Activated CD8-positive, alpha-beta memory T cell treated with anti-CD3 and anti-CD28 coated beads, Interleukin-2, amount 10 ng/mL, durations not matched to agents 7 days and 5 days (primary cell): ENCODE measurements around the gene TGM1. TPM values are rescaled to one million over a fixed set of nuclear protein-coding genes. Genes with fewer than 3 reads are reported as not detected.
A peak's percentile ranks its signal among the peaks of the same experiment; 100 is the strongest.

Experiments
- ATAC-seq: fragments of 150-1000 bp; cut with Tn5 transposase; one replicate; pipeline ENCODE4 v1.10.0; 2021; ENCODE audit warnings: moderate library complexity
- CTCF ChIA-PET: fragments of 350-600 bp; sonication (Branson Sonifier 250); formaldehyde crosslinking; loops from one replicate; lab custom pipeline; 2021; ENCODE audit warnings: antibody characterized with exemption; lab: Charles Lee
- DNase-seq: peaks from one replicate; pipeline ENCODE4 v3.0.0-alpha.2; 2020
- H3K27ac Mint-ChIP-seq: one replicate; pipeline ENCODE4 v1.8.0; 2021; ENCODE audit warnings: mild to moderate bottlenecking, mixed read lengths
- H3K27me3 Mint-ChIP-seq: one replicate; pipeline ENCODE4 v1.8.0; 2021; ENCODE audit warnings: mixed read lengths
- H3K36me3 Mint-ChIP-seq: one replicate; pipeline ENCODE4 v1.8.0; 2021; ENCODE audit warnings: mild to moderate bottlenecking, mixed read lengths
- H3K4me1 Mint-ChIP-seq: one replicate; pipeline ENCODE4 v1.8.0; 2021; ENCODE audit warnings: mixed read lengths
- H3K4me3 Mint-ChIP-seq: one replicate; pipeline ENCODE4 v1.8.0; 2021; ENCODE audit warnings: mild to moderate bottlenecking, moderate library complexity, mixed read lengths
- H3K9me3 Mint-ChIP-seq: one replicate; pipeline ENCODE4 v1.8.0; 2022; ENCODE audit warnings: low read depth, mixed read lengths
- total RNA-seq, 2 experiments: library from RNA; stranded (reverse); gene quantifications; one replicate each; pipeline ENCODE4 v1.2.3, GENCODE V29; 2021

Gene TGM1
- total RNA-seq, 2 experiments from 2014 or later: 3.0 to 5.1 TPM

DNA sequence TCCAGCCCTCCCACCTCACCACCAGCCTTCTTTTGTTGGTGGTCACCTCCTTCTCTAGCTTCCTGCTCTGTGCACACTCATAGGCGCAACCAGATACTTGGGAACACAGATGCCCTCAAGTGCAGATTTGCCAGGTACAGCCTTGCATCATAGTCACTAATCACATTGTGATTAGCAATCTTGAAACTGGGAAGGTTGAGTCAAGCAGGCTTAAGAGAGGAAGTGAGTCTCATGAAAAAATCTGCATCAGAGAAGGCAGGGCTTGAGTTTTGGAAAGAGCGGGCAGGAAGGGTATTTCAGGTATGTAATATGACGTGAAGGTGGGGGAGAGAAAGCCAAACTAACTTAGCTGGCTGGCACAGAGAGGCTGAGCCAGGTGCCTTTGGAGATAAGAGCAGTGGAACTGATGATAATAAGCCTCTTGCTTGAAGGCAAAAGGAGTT is 11.1 kb upstream of the TGM1 start:
- Mint-ChIP-seq H3K27me3 (no peaks in the 10 kb centered on the region), H3K27ac (peak overlapping the region; percentile 65), H3K36me3 (no peaks in the 10 kb centered on the region), H3K9me3 (no peaks in the 10 kb centered on the region), H3K4me3 (no peak overlapping the region), H3K4me1 (peaks cover 55% of the 10 kb centered on the region)
- DNase-seq (peak; percentile 65), ATAC-seq (peak; percentile 32)
- CTCF ChIA-PET: interaction anchor here (0.7 to 16.6 kb wide), 10 partner anchors 16 to 157 kb away, joined by 3 to 275 read pairs (median 9); partner anchors contain the start of genes CIDEB, DHRS1, LTB4R and LTB4R2

- ATAC-seq: no peak
- no peak for DNase-seq
- Mint-ChIP-seq H3K27me3 (no peaks in the 10 kb centered on the region), H3K9me3 (no peaks in the 10 kb centered on the region), H3K27ac (peak overlapping the region; percentile 65), H3K36me3 (no peaks in the 10 kb centered on the region), H3K4me1 (peaks cover 49% of the 10 kb centered on the region), H3K4me3 (no peak overlapping the region)
- CTCF ChIA-PET: interaction anchor here (1.1 to 16.6 kb wide), 8 partner anchors 17 to 158 kb away, joined by 3 to 275 read pairs (median 14); partner anchors contain the start of genes CIDEB, DHRS1, LTB4R and LTB4R2
These were observed 10.5 kb upstream of the TGM1 start for GRCh38 chr14:24273422-24273998.

DNA sequence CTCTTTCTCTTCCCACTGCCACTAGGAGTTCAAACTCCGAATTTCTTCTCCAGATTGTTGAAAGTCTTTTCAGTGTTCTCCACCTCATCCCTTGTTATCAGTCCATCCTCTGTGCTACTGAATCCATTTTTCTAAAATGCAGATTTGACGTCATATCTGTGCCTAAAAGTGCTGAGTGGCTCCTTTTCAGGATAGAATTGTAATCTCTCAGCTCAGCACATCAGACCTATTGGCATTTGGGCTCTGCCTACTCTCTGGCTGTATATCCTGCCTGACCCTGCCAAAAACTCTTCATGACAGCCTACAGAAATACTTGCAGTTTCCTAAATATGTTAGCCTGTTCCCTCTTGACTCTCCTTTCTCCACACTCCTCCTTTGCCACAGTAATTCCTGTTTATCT is 9.5 kb upstream of the TGM1 start:
- Mint-ChIP-seq H3K27me3 (no peaks in the 10 kb centered on the region), H3K4me1 (peaks cover 44% of the 10 kb centered on the region), H3K4me3 (peak overlapping the region; percentile 84), H3K27ac (peak overlapping the region; percentile 83), H3K36me3 (no peaks in the 10 kb centered on the region), H3K9me3 (no peaks in the 10 kb centered on the region)
- CTCF ChIA-PET: interaction anchor here (1.3 to 16.6 kb wide), 15 partner anchors 9 to 159 kb away, joined by 3 to 275 read pairs (median 10); partner anchors contain the start of genes CIDEB, DHRS1, IRF9 and LTB4R
- no peak for ATAC-seq
- no peak for DNase-seq

DNA sequence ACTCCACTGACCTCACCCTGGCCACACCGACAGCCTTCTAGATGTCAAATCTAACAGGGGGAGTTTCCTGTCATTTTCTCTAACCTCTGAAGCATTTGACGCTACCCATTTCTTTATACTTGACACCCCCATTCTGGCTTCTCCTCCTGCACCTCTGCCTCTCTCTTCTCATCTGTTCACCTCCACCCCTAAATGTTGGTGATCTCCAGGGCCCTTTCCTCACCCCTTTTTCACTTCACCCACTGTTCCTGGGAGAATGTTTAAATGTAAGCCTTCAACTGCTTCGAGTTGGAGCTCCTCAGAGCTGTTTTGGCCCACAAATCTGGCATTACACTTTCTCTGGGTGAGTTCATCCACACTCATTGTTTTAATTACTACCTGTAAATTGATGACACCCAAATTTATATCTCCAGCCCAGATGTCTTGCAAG is 8.9 kb upstream of the TGM1 start:
- Mint-ChIP-seq H3K36me3 (peaks cover 5% of the 10 kb centered on the region), H3K9me3 (no peaks in the 10 kb centered on the region), H3K27me3 (no peaks in the 10 kb centered on the region), H3K4me3 (peak overlapping the region; percentile 84), H3K4me1 (peaks cover 41% of the 10 kb centered on the region), H3K27ac (peak overlapping the region; percentile 83)
- ATAC-seq: no peak
- CTCF ChIA-PET: interaction anchor here (1.3 to 16.6 kb wide), 17 partner anchors 8 to 396 kb away, joined by 3 to 275 read pairs (median 10); partner anchors contain the start of genes CHMP4A, CIDEB, DHRS1 and IRF9
- DNase-seq: no peak

GRCh38 chr14:24271134-24271833 is 8.3 kb upstream of the TGM1 start, which contains the start of gene RABGGTA:
RABGGTA (minus strand) TSS chr14:24271597; CDS start chr14:24271115, 482 bp downstream.
- H3K4me1 Mint-ChIP-seq: peaks cover 41% of the 10 kb centered on the region
- H3K27me3 Mint-ChIP-seq: no peaks in the 10 kb centered on the region
- H3K9me3 Mint-ChIP-seq: no peaks in the 10 kb centered on the region
- DNase-seq (peak; percentile 92), ATAC-seq (peak; percentile 92)
- H3K4me3 Mint-ChIP-seq: peak within 1 kb of the TSS; percentile 84
- CTCF ChIA-PET: interaction anchor here (0.6 to 16.6 kb wide), 25 partner anchors 9 to 396 kb away, joined by 3 to 275 read pairs (median 6); partner anchors contain the start of genes CHMP4A, CIDEB, DCAF11 and DHRS1
- peaks cover 10% of the 10 kb centered on the region for H3K36me3 Mint-ChIP-seq
- peak within 1 kb of the TSS; percentile 93 for H3K27ac Mint-ChIP-seq

DNA sequence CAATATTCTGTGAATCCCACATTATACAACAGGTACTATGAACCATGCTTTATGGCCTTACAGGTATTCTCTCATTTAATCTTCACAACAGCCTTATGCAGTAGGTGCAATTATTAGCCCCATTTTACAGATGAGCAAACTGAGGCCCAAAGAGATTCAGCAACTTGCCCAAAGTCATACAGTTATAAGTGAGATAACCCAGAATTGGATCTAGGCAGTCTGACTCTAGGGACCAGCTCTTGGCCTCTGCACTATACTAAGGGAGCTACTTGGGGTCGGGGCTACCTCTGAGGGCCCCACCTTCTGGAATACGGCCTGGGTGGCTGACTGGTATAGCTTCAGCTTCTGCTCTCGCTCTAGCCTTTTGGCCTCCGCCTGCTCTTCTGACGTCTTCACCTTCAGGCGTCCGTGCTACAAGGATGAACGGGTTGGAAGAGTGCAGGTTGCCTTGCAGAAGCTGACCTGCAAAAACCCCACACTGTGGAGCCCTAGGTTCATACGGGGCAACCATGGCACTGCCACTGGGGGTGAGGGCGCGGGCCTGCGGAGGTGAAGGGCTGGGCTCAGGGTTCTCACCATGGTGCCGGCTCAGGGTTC is 7.7 kb upstream of the TGM1 start:
- Mint-ChIP-seq H3K36me3 (peaks cover 10% of the 10 kb centered on the region), H3K9me3 (no peaks in the 10 kb centered on the region), H3K27me3 (no peaks in the 10 kb centered on the region), H3K4me3 (peak overlapping the region; percentile 84), H3K27ac (peak overlapping the region; percentile 93), H3K4me1 (peaks cover 41% of the 10 kb centered on the region)
- DNase-seq (no peak), ATAC-seq (no peak)
- CTCF ChIA-PET: interaction anchor here (0.6 to 16.6 kb wide), 25 partner anchors 8 to 397 kb away, joined by 3 to 275 read pairs (median 6); partner anchors contain the start of genes CHMP4A, CIDEB, DCAF11 and DHRS1

DNA sequence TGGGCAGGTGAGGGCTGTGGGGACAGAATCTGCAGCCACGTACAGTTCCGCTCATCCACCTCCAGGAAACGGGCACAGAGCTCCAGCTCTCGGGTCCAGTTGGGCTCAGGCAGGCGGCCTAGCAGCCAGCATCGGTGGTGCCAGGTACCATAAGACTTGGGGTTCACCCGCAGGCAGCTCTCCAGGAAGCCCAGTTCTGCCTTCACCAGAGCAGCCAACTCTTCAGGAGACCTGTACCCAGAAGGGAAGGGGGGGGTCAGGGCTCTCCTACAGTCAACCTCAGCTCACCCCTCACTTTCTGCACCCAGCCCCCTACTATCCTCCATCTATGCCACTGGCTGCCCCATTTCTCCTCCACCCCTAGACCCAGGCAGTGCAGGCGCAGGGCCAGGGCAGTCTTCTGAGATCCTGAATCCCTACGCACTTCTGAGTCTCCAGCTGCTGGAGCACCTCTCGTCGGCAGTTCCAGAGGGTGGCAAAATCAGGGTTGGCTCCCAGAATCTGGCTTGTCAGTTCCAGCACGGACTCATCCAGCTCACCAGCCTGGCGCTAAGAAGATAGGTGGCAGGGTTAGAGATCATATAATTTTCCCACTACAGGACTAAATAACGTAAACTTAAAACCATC is 7.0 kb upstream of the TGM1 start:
- Mint-ChIP-seq H3K4me1 (peaks cover 39% of the 10 kb centered on the region), H3K27ac (peak overlapping the region; percentile 93), H3K4me3 (peak overlapping the region; percentile 84), H3K36me3 (peaks cover 10% of the 10 kb centered on the region), H3K9me3 (no peaks in the 10 kb centered on the region), H3K27me3 (no peaks in the 10 kb centered on the region)
- CTCF ChIA-PET: interaction anchor here (1.0 to 16.6 kb wide), 13 partner anchors 10 to 161 kb away, joined by 3 to 275 read pairs (median 9); partner anchors contain the start of genes CIDEB, DHRS1, IRF9 and LTB4R
- DNase-seq: no peak
- ATAC-seq: no peak

- ATAC-seq: no peak
- CTCF ChIA-PET: interaction anchor here (1.2 to 16.6 kb wide), 5 partner anchors 10 to 56 kb away, joined by 3 to 275 read pairs (median 4); partner anchors contain the start of genes CHMP4A, DHRS1, NOP9 and TINF2
- H3K4me1 Mint-ChIP-seq: peaks cover 38% of the 10 kb centered on the region
- no peak for DNase-seq
- H3K36me3 Mint-ChIP-seq: peaks cover 10% of the 10 kb centered on the region
- no peaks in the 10 kb centered on the region for H3K9me3 Mint-ChIP-seq
- no peak overlapping the region for H3K27ac Mint-ChIP-seq
- H3K4me3 Mint-ChIP-seq: no peak overlapping the region
- H3K27me3 Mint-ChIP-seq: no peaks in the 10 kb centered on the region
These were observed 6.4 kb upstream of the TGM1 start for GRCh38 chr14:24269368-24269767.

GRCh38 chr14:24268225-24268624 is 5.2 kb upstream of the TGM1 start:
- Mint-ChIP-seq H3K9me3 (no peaks in the 10 kb centered on the region), H3K4me3 (no peak overlapping the region), H3K27me3 (no peaks in the 10 kb centered on the region), H3K27ac (no peak overlapping the region), H3K4me1 (peaks cover 27% of the 10 kb centered on the region), H3K36me3 (peaks cover 10% of the 10 kb centered on the region)
- no peak for ATAC-seq
- CTCF ChIA-PET: interaction anchor here (0.6 to 16.6 kb wide), 4 partner anchors 18 to 164 kb away, joined by 3 to 275 read pairs (median 28); partner anchors contain the start of genes CHMP4A, DHRS1, NOP9 and TINF2
- DNase-seq: no peak

DNA sequence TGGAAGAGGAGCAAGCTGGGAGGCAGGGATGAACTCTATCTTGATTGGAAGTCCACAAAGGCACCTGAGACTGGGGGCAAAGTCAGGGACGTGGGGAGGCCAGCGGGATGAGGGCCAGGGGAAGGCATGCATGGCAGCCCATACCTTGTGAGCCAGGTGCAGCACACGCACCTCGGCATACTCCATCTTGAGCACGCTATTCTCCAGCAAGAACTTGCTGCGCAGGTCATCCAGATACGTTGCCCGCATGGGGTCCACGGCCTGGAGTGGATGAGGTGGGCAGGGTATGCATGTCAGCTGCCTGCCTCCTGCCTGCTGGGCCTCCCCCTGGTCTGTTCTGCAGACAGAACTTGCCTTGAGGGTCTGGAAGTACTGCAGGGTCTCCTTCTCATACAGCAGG is 4.5 kb upstream of the TGM1 start:
- no peak overlapping the region for H3K27ac Mint-ChIP-seq
- no peak overlapping the region for H3K4me3 Mint-ChIP-seq
- H3K9me3 Mint-ChIP-seq: no peaks in the 10 kb centered on the region

DNA sequence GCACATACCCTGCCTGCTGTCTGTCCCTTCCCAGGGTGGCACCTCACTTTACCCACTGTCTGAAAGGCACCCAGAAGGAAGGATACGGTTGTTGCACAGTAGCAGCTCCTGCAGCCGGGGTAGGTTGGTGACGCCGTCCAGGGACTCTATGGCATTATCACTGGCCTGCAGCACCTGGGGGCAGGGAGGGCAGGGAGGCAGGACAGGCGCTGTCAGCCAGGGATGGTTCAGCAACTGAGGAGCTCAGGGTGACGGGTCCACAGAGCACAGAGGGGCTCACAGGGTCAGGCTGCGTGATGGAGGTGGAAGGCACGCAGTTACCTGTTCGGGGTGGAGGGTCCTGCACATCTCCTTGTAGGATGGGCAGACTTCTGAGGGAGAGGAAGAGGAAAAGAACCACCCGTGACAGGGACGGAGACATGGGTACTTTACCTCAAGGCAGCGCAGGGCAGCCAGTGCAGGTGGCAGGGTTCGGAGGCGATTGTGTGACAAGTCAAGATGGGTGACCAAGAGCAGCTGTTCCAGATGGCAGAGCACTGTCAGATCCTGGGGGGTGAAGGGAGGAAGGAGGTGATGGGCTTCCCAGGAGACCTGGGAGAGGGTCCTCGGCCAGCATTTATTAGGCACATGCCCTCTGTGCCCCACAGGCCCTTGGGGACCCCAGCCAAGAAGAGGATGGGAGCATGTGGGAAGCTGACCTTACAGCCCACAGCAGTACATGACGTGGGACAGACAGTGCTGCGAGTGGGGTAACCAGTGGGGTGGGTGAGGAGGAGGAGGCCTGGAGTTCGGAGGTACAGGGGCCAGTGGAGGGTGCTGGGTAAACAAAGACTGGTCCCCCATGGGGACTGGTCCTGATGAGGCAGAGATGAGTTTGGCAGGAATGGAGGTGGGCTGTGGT is 3.6 kb upstream of the TGM1 start:
- ATAC-seq (no peak), DNase-seq (no peak)
- Mint-ChIP-seq H3K9me3 (no peaks in the 10 kb centered on the region), H3K27ac (no peak overlapping the region), H3K4me3 (no peak overlapping the region), H3K36me3 (peaks cover 10% of the 10 kb centered on the region), H3K27me3 (no peaks in the 10 kb centered on the region), H3K4me1 (peaks cover 12% of the 10 kb centered on the region)
- CTCF ChIA-PET: interaction anchor here (1.1 to 16.6 kb wide), 4 partner anchors 13 to 33 kb away, joined by 3 to 275 read pairs (median 30); partner anchors contain the start of genes DHRS1, NOP9 and TINF2

More for the DNA sequence above, 4.5 kb upstream of the TGM1 start:
- CTCF ChIA-PET: interaction anchor here (6.3 to 16.6 kb wide), 2 partner anchors 18 to 32 kb away, joined by 53 to 275 read pairs; partner anchors contain the start of genes DHRS1, NOP9 and TINF2
- no peak for ATAC-seq
- DNase-seq: no peak
- Mint-ChIP-seq H3K36me3 (peaks cover 10% of the 10 kb centered on the region), H3K4me1 (peaks cover 21% of the 10 kb centered on the region), H3K27me3 (no peaks in the 10 kb centered on the region)
